K562 (cell line): ENCODE data around the gene VCAN.

Experiments used
- ELK1 ChIP-seq: sonication (generic); formaldehyde crosslinking; IDR thresholded peaks from 2 replicates; pipeline ENCODE4 v1.8.1; 2022; ENCODE audit warnings: missing genetic modification reagents
- GABPB2 ChIP-seq: fragments of 250-450 bp; sonication (Bioruptor Pico); conservative IDR thresholded peaks from 2 replicates; pipeline ENCODE4 v1.5.1; 2021; ENCODE audit warnings: mild to moderate bottlenecking
- ILF3 ChIP-seq: fragments of 450-650 bp; IDR thresholded peaks from 2 replicates; pipeline ENCODE4 v1.6.1; 2018; ENCODE audit warnings: antibody characterized with exemption, mild to moderate bottlenecking, moderate library complexity, borderline replicate concordance
- KLF16 ChIP-seq: IDR thresholded peaks from 2 replicates; pipeline ENCODE4 v1.6.1; 2016; ENCODE audit warnings: antibody characterized with exemption
- MTA3 ChIP-seq: fragments of 450-650 bp; formaldehyde crosslinking; IDR thresholded peaks from 2 replicates; pipeline ENCODE4 v1.6.1; 2017; ENCODE audit warnings: mild to moderate bottlenecking, borderline replicate concordance
- PHB2 ChIP-seq: fragments of 450-650 bp; IDR thresholded peaks from 2 replicates; pipeline ENCODE4 v1.6.1; 2017; ENCODE audit warnings: low read depth
- POLR2A ChIP-seq: fragments of 450-650 bp; conservative IDR thresholded peaks from 2 replicates; pipeline ENCODE4 v1.6.1; 2016
- TCF3 ChIP-seq: sonication (generic); formaldehyde crosslinking; IDR thresholded peaks from 2 replicates; pipeline ENCODE4 v1.4.0; 2020; ENCODE audit warnings: mild to moderate bottlenecking, missing genetic modification reagents
- TEAD2 ChIP-seq: fragments of 450-650 bp; IDR thresholded peaks from 2 replicates; pipeline ENCODE4 v1.6.1; 2016; ENCODE audit warnings: missing genetic modification characterization, control low read depth, missing compliant biosample characterization
- TFE3 ChIP-seq: fragments of 450-650 bp; formaldehyde crosslinking; IDR thresholded peaks from 2 replicates; pipeline ENCODE4 v1.4.0; 2020; ENCODE audit warnings: mild to moderate bottlenecking, mixed read lengths
- ZNF212 ChIP-seq: fragments of 450-650 bp; formaldehyde crosslinking; IDR thresholded peaks from 2 replicates; pipeline ENCODE4 v1.4.0; 2020; ENCODE audit warnings: mild to moderate bottlenecking
- TF ChIP-seq, protein P1 (sequence below): sonication (generic); formaldehyde crosslinking; IDR thresholded peaks from 2 replicates; pipeline ENCODE4 v1.9.0; 2022; ENCODE audit warnings: mild to moderate bottlenecking, missing genetic modification reagents
- TF ChIP-seq, protein P2 (sequence below): fragments of 450-650 bp; IDR thresholded peaks from 2 replicates; pipeline ENCODE4 v1.6.1; 2016; ENCODE audit warnings: low read depth

DNA sequence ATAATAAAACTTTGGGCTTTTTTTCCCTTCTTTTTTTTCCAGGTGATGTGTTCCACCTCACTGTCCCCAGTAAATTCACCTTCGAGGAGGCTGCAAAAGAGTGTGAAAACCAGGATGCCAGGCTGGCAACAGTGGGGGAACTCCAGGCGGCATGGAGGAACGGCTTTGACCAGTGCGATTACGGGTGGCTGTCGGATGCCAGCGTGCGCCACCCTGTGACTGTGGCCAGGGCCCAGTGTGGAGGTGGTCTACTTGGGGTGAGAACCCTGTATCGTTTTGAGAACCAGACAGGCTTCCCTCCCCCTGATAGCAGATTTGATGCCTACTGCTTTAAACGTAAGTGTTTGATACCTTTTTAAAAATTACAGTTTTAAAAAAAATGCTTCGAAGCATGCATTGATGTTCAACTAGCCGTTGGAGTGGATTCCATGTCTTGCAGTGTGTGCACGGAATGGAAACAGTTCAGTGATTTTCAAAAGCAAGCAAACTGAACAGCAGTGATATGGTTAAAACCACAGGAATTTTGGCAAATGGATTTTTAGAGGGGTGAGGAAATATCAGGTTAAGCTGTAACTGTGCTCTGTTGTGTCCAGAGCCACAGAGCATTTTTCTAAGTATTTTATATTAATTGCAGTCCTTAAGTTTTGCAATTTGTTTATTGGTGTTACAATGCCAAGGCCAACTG, 40.7 kb downstream of the VCAN start:
- TF ChIP-seq TEAD2 (tag) = no peak
- no peak for TF ChIP-seq ZNF212 (CRISPR knock-in tag)
- TF ChIP-seq GABPB2 (CRISPR knock-in tag) = no peak
- TF ChIP-seq, protein P1, sequence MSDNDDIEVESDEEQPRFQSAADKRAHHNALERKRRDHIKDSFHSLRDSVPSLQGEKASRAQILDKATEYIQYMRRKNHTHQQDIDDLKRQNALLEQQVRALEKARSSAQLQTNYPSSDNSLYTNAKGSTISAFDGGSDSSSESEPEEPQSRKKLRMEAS (CRISPR knock-in tag) = no peak
- no peak for TF ChIP-seq POLR2A
- no peak for TF ChIP-seq ILF3
- TF ChIP-seq TFE3 (CRISPR knock-in tag) = no peak
- TF ChIP-seq TCF3 (CRISPR knock-in tag) = no peak
- no peak for TF ChIP-seq MTA3
- TF ChIP-seq KLF16 = no peak
- TF ChIP-seq PHB2 = no peak
- TF ChIP-seq ELK1 = no peak
- TF ChIP-seq, protein P2, sequence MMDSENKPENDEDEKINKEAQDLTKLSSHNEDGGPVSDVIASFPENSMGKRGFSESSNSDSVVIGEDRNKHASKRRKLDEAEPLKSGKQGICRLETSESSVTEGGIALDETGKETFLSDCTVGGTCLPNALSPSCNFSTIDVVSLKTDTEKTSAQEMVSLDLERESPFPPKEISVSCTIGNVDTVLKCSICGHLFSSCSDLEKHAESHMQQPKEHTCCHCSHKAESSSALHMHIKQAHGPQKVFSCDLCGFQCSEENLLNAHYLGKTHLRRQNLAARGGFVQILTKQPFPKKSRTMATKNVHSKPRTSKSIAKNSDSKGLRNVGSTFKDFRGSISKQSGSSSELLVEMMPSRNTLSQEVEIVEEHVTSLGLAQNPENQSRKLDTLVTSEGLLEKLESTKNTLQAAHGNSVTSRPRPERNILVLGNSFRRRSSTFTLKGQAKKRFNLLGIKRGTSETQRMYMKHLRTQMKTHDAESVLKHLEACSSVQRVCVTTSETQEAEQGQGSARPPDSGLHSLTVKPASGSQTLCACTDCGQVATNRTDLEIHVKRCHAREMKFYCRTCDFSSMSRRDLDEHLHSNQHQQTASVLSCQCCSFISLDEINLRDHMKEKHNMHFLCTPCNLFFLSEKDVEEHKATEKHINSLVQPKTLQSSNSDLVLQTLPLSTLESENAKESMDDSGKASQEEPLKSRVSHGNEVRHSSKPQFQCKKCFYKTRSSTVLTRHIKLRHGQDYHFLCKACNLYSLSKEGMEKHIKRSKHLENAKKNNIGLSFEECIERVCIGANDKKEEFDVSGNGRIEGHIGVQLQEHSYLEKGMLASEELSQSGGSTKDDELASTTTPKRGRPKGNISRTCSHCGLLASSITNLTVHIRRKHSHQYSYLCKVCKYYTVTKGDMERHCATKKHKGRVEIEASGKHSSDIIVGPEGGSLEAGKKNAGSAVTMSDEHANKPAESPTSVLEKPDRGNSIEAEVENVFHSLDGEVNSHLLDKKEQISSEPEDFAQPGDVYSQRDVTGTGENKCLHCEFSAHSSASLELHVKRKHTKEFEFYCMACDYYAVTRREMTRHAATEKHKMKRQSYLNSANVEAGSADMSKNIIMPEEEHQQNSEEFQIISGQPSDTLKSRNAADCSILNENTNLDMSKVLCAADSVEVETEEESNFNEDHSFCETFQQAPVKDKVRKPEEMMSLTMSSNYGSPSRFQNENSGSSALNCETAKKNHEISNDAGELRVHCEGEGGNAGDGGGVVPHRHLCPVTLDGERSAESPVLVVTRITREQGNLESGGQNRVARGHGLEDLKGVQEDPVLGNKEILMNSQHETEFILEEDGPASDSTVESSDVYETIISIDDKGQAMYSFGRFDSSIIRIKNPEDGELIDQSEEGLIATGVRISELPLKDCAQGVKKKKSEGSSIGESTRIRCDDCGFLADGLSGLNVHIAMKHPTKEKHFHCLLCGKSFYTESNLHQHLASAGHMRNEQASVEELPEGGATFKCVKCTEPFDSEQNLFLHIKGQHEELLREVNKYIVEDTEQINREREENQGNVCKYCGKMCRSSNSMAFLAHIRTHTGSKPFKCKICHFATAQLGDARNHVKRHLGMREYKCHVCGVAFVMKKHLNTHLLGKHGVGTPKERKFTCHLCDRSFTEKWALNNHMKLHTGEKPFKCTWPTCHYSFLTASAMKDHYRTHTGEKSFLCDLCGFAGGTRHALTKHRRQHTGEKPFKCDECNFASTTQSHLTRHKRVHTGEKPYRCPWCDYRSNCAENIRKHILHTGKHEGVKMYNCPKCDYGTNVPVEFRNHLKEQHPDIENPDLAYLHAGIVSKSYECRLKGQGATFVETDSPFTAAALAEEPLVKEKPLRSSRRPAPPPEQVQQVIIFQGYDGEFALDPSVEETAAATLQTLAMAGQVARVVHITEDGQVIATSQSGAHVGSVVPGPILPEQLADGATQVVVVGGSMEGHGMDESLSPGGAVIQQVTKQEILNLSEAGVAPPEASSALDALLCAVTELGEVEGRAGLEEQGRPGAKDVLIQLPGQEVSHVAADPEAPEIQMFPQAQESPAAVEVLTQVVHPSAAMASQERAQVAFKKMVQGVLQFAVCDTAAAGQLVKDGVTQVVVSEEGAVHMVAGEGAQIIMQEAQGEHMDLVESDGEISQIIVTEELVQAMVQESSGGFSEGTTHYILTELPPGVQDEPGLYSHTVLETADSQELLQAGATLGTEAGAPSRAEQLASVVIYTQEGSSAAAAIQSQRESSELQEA = no peak
